A673 (cell line): ENCODE data around the gene LRRC2. TPM values are rescaled to one million over a fixed set of nuclear protein-coding genes. Genes with fewer than 3 reads are reported as not detected.

Experiments used
- BruUV-seq: library from RNA; stranded (reverse); fragments of 400-500 nt; replicated peaks from 2 replicates; lab custom pipeline; 2021; lab: Mats Ljungman, UMichigan
- CTCF ChIA-PET: fragments of 300-600 bp; sonication (Branson Sonifier 250); formaldehyde crosslinking; loops from one replicate; lab custom pipeline; 2022; ENCODE audit warnings: antibody characterized with exemption; lab: Charles Lee
- POLR2A ChIA-PET: fragments of 300-600 bp; sonication (Branson Sonifier 250); formaldehyde crosslinking; loops from one replicate; lab custom pipeline; 2022; ENCODE audit warnings: antibody characterized with exemption; ENCODE audit not compliant: low non-redundant PET; lab: Charles Lee
- DNase-seq: peaks from one replicate; pipeline ENCODE4 v3.0.0-alpha.2; 2015; ENCODE audit warnings: low spot score
- H3K27ac ChIP-seq: fragments of 200-600 bp; sonication (generic); 2 replicates; pipeline ENCODE4 v1.5.1; 2016; ENCODE audit warnings: mixed run types, low read depth, mild to moderate bottlenecking, mixed read lengths, antibody characterized with exemption, low read length; ENCODE audit not compliant: poor library complexity, severe bottlenecking
- H3K27me3 ChIP-seq: fragments of 200-600 bp; sonication (generic); replicated peaks from 2 replicates; pipeline ENCODE4 v1.6.1; 2017; ENCODE audit warnings: mixed run types, low read depth, mild to moderate bottlenecking, mixed read lengths, antibody characterized with exemption, low read length; ENCODE audit not compliant: insufficient read depth, poor library complexity
- H3K36me3 ChIP-seq: fragments of 200-600 bp; sonication (generic); 2 replicates; pipeline ENCODE4 v1.6.1; 2016; ENCODE audit warnings: mixed run types, mild to moderate bottlenecking, mixed read lengths, antibody characterized with exemption, low read length; ENCODE audit not compliant: insufficient read depth, poor library complexity, severe bottlenecking
- H3K4me1 ChIP-seq: fragments of 200-600 bp; sonication (generic); 2 replicates; pipeline ENCODE4 v1.6.1; 2017; ENCODE audit warnings: mixed run types, mild to moderate bottlenecking, mixed read lengths, antibody characterized with exemption, low read length; ENCODE audit not compliant: insufficient read depth, poor library complexity, severe bottlenecking
- H3K4me3 ChIP-seq: fragments of 200-600 bp; sonication (generic); 2 replicates; pipeline ENCODE4 v1.5.1; 2016; ENCODE audit warnings: low read depth, mixed run types, mild to moderate bottlenecking, mixed read lengths, low read length; ENCODE audit not compliant: poor library complexity, severe bottlenecking
- H3K9me3 ChIP-seq: fragments of 200-600 bp; sonication (generic); 2 replicates; pipeline ENCODE4 v1.6.1; 2016; ENCODE audit warnings: mixed run types, low read depth, mild to moderate bottlenecking, mixed read lengths, antibody characterized with exemption, low read length; ENCODE audit not compliant: poor library complexity, severe bottlenecking
- EZH2 ChIP-seq: fragments of 200-600 bp; sonication (generic); IDR thresholded peaks from 2 replicates; pipeline ENCODE4 v1.6.1; 2017; ENCODE audit warnings: borderline replicate concordance, low read depth, mild to moderate bottlenecking, mixed read lengths, antibody characterized with exemption, low read length; ENCODE audit not compliant: poor library complexity, severe bottlenecking
- intact Hi-C: fragments of 100-400 bp; cut with micrococcal nuclease; formaldehyde crosslinking; loops from one replicate; pipeline ENCODE4 v1.10.0; 2022; ENCODE audit not compliant: unreplicated experiment
- total RNA-seq: library from RNA; stranded (reverse); gene quantifications from 2 replicates; pipeline ENCODE4 v1.2.3, GENCODE V29; 2021
- TF ChIP-seq, protein P1 (sequence below): fragments of 300-800, 200-600 bp; sonication (generic); conservative IDR thresholded peaks from 2 replicates; pipeline ENCODE4 v1.5.1; 2017; ENCODE audit warnings: low read depth, mild to moderate bottlenecking, antibody characterized with exemption, low read length, moderate library complexity, mixed read lengths

LRRC2 gene
- total RNA-seq, 1 experiment from 2014 or later: 0.28 TPM

DNA sequence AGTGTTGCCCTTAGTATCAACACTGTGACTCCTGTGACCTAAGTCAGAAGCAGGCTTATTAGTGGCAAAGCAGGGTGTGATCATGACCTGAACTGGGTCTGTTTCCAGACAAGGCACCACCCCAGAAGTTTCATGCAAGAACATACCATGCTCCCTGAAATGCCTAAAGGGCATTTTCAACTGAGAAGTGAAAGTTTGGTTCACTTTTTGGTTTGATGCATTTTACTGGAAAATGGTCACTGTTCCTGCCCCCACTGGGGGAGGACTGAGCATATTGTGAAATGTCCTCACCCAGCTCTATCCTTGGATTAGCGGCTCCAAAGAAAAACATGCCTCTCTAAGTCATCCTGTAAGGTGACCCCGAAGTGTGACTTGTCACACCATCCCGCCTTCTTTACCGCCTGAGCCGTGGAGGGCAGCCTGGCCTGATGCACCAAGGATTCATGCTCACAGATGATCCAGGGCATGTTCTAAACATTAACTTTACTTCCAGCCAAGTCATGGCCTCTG lies 43.2 kb upstream of the LRRC2 start:
- Histone ChIP-seq H3K4me3 (no peak overlapping the region), H3K27ac (no peak overlapping the region), H3K27me3 (no peaks in the 10 kb centered on the region), H3K36me3 (no peaks in the 10 kb centered on the region), H3K9me3 (no peaks in the 10 kb centered on the region), H3K4me1 (no peaks in the 10 kb centered on the region)
- ChIA-PET POLR2A (no interaction called here), CTCF (no interaction called here)
- no TSS peak for BruUV-seq
- no peak for DNase-seq
- intact Hi-C loops: no loop called here
- TF ChIP-seq, protein P1, sequence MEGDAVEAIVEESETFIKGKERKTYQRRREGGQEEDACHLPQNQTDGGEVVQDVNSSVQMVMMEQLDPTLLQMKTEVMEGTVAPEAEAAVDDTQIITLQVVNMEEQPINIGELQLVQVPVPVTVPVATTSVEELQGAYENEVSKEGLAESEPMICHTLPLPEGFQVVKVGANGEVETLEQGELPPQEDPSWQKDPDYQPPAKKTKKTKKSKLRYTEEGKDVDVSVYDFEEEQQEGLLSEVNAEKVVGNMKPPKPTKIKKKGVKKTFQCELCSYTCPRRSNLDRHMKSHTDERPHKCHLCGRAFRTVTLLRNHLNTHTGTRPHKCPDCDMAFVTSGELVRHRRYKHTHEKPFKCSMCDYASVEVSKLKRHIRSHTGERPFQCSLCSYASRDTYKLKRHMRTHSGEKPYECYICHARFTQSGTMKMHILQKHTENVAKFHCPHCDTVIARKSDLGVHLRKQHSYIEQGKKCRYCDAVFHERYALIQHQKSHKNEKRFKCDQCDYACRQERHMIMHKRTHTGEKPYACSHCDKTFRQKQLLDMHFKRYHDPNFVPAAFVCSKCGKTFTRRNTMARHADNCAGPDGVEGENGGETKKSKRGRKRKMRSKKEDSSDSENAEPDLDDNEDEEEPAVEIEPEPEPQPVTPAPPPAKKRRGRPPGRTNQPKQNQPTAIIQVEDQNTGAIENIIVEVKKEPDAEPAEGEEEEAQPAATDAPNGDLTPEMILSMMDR: no peak
- TF ChIP-seq EZH2: no peak

DNA sequence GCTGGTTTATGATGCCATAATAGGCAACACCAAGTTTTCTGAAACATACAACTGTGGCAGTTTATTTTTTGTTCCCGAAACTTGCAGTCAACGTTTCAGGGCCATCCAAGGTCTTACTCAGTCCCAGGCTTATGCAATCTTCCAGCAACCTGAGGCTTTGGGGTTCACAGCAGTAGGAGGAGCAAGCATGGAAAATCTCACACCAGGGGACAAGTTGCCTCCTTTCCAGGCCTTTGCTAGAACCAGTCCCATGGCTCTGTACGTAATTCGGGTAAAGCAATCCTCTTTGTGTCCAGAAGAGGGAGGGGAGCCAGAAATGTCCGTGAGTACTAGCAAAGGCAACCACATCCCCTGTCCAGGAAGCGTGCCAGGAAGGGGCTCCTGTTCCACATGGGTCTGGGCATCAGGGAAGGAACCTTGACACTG lies 41.5 kb upstream of the LRRC2 start:
- Histone ChIP-seq H3K27ac (no peak overlapping the region), H3K9me3 (no peaks in the 10 kb centered on the region), H3K4me3 (no peak overlapping the region), H3K27me3 (no peaks in the 10 kb centered on the region), H3K36me3 (no peaks in the 10 kb centered on the region), H3K4me1 (no peaks in the 10 kb centered on the region)
- no TSS peak for BruUV-seq
- CTCF ChIA-PET: interaction anchor here (0.9 kb wide), 1 partner anchor 22 kb away, joined by 3 read pairs; no protein-coding TSS in a partner anchor
- intact Hi-C loops: no loop called here
- no peak for TF ChIP-seq EZH2
- TF ChIP-seq, protein P1: peak; percentile 15; the same call in 1 of the 2 replicates
- POLR2A ChIA-PET: no interaction called here
- DNase-seq: peak; percentile 25

DNA sequence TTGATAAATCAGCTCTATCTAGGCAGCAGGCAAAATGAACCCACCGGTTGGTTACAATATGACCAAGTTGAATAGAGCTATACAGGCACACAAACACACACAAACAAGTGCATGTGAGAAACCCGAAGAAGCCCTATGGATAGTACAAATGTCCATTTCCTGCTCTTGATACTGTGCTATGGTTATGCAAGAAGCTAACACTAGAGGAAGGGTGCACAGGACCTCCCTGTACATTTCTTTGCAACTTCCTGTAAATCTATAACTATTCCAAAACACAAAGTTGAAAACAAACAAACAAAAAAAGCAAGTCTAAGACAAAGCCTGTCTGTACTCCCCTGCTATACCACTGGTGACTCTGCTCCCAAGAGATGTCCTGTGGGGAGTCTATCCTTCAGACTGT lies 38.0 kb upstream of the LRRC2 start:
- CTCF ChIA-PET: no interaction called here
- H3K4me3 ChIP-seq: no peak overlapping the region
- TF ChIP-seq, protein P1: no peak
- no peak for TF ChIP-seq EZH2
- H3K36me3 ChIP-seq: no peaks in the 10 kb centered on the region
- no peaks in the 10 kb centered on the region for H3K4me1 ChIP-seq
- intact Hi-C loops: no loop called here
- H3K27me3 ChIP-seq: no peaks in the 10 kb centered on the region
- H3K9me3 ChIP-seq: no peaks in the 10 kb centered on the region
- POLR2A ChIA-PET: no interaction called here
- no peak for DNase-seq
- no peak overlapping the region for H3K27ac ChIP-seq
- no TSS peak for BruUV-seq
